KOPT-K1 (cell line): ENCODE results near the gene PTEN.

ENCODE experiments used
- H3K27ac ChIP-seq: fragments of 200-600 bp; sonication (generic); 2 replicates; pipeline ENCODE4 v1.5.1; 2016; ENCODE audit warnings: antibody characterized with exemption, mild to moderate bottlenecking, low read depth, low read length; ENCODE audit not compliant: poor library complexity, severe bottlenecking
- H3K36me3 ChIP-seq: fragments of 200-600 bp; sonication (generic); 2 replicates; pipeline ENCODE4 v1.5.1; 2017; ENCODE audit warnings: antibody characterized with exemption, mild to moderate bottlenecking, low read length, moderate library complexity; ENCODE audit not compliant: insufficient read depth
- H3K9me3 ChIP-seq: fragments of 200-600 bp; sonication (generic); 2 replicates; pipeline ENCODE4 v1.5.1; 2017; ENCODE audit warnings: antibody characterized with exemption, low read length, mild to moderate bottlenecking; ENCODE audit not compliant: insufficient read depth, poor library complexity, severe bottlenecking

The PTEN gene

GRCh38 chr10:87942884-87943527, 79.6 kb downstream of the PTEN start:
- H3K9me3 ChIP-seq, result no peaks in the 10 kb centered on the region
- no peak overlapping the region for H3K27ac ChIP-seq
- peaks cover 93% of the 10 kb centered on the region for H3K36me3 ChIP-seq

- Histone ChIP-seq H3K27ac (no peak overlapping the region), H3K9me3 (no peaks in the 10 kb centered on the region), H3K36me3 (peaks cover 88% of the 10 kb centered on the region)
These were observed 82.6 kb downstream of the PTEN start for GRCh38 chr10:87945984-87946383.

- peak overlapping the region; percentile 2 for H3K27ac ChIP-seq
- no peaks in the 10 kb centered on the region for H3K9me3 ChIP-seq
- H3K36me3 ChIP-seq, result peaks cover 79% of the 10 kb centered on the region
These were observed 89.2 kb downstream of the PTEN start for GRCh38 chr10:87952612-87953011.

GRCh38 chr10:87956055-87956454, 92.6 kb downstream of the PTEN start:
- Histone ChIP-seq H3K36me3 (peaks cover 83% of the 10 kb centered on the region), H3K27ac (peak overlapping the region; percentile 91), H3K9me3 (no peaks in the 10 kb centered on the region)

- Histone ChIP-seq H3K36me3 (peaks cover 83% of the 10 kb centered on the region), H3K27ac (peak overlapping the region; percentile 91), H3K9me3 (no peaks in the 10 kb centered on the region)
These were observed 94.3 kb downstream of the PTEN start for GRCh38 chr10:87957702-87958101.

- peak overlapping the region; percentile 91 for H3K27ac ChIP-seq
- H3K9me3 ChIP-seq, result no peaks in the 10 kb centered on the region
- H3K36me3 ChIP-seq, result peaks cover 83% of the 10 kb centered on the region
These were observed 96.8 kb downstream of the PTEN start for GRCh38 chr10:87960230-87960629.

- Histone ChIP-seq H3K27ac (peak overlapping the region; percentile 91), H3K9me3 (no peaks in the 10 kb centered on the region), H3K36me3 (peaks cover 83% of the 10 kb centered on the region)
These were observed 97.9 kb downstream of the PTEN start for GRCh38 chr10:87961314-87961713.

- Histone ChIP-seq H3K27ac (no peak overlapping the region), H3K9me3 (no peaks in the 10 kb centered on the region), H3K36me3 (peaks cover 56% of the 10 kb centered on the region)
These were observed 103.0 kb downstream of the PTEN start for GRCh38 chr10:87966459-87966858.

- H3K27ac ChIP-seq, result no peak overlapping the region
- H3K9me3 ChIP-seq, result peaks cover 21% of the 10 kb centered on the region
- no peaks in the 10 kb centered on the region for H3K36me3 ChIP-seq
These were observed 110.2 kb downstream of the PTEN start for GRCh38 chr10:87973635-87974034.

GRCh38 chr10:87974130-87974529, 110.7 kb downstream of the PTEN start:
- H3K9me3 ChIP-seq, result peaks cover 21% of the 10 kb centered on the region
- H3K27ac ChIP-seq, result no peak overlapping the region
- H3K36me3 ChIP-seq, result no peaks in the 10 kb centered on the region

GRCh38 chr10:87974769-87975168, 111.3 kb downstream of the PTEN start:
- no peaks in the 10 kb centered on the region for H3K36me3 ChIP-seq
- no peak overlapping the region for H3K27ac ChIP-seq
- peaks cover 21% of the 10 kb centered on the region for H3K9me3 ChIP-seq

- H3K36me3 ChIP-seq, result no peaks in the 10 kb centered on the region
- peaks cover 21% of the 10 kb centered on the region for H3K9me3 ChIP-seq
- no peak overlapping the region for H3K27ac ChIP-seq
These were observed 112.8 kb downstream of the PTEN start for GRCh38 chr10:87976101-87976743.

GRCh38 chr10:87978166-87978565, 114.7 kb downstream of the PTEN start:
- peaks cover 11% of the 10 kb centered on the region for H3K9me3 ChIP-seq
- no peak overlapping the region for H3K27ac ChIP-seq
- no peaks in the 10 kb centered on the region for H3K36me3 ChIP-seq

- H3K36me3 ChIP-seq, result no peaks in the 10 kb centered on the region
These were observed 116.4 kb downstream of the PTEN start for GRCh38 chr10:87979847-87980246.

GRCh38 chr10:87983716-87984115, 120.3 kb downstream of the PTEN start:
- Histone ChIP-seq H3K9me3 (no peaks in the 10 kb centered on the region), H3K36me3 (no peaks in the 10 kb centered on the region), H3K27ac (no peak overlapping the region)

More at GRCh38 chr10:87979847-87980246, 116.4 kb downstream of the PTEN start:
- Histone ChIP-seq H3K9me3 (no peaks in the 10 kb centered on the region), H3K27ac (no peak overlapping the region)

GRCh38 chr10:87987206-87987605, 123.8 kb downstream of the PTEN start:
- peak overlapping the region; percentile 44 for H3K27ac ChIP-seq
- H3K9me3 ChIP-seq, result peaks cover 5% of the 10 kb centered on the region
- H3K36me3 ChIP-seq, result no peaks in the 10 kb centered on the region
